Measurements from ENCODE around the gene SLC5A11. TPM values are rescaled to one million over a fixed set of nuclear protein-coding genes. Genes with fewer than 3 reads are reported as not detected.

Gene SLC5A11
- total RNA-seq, 1 donor from 2014 or later, result not detected

- Mint-ChIP-seq H3K27ac (ENCODE audit: unreplicated experiment) (no peak overlapping the region), H3K4me3 (ENCODE audit: unreplicated experiment) (no peak overlapping the region), H3K9me3 (ENCODE audit: unreplicated experiment) (no peaks in the 10 kb centered on the region), H3K4me1 (ENCODE audit: unreplicated experiment) (no peaks in the 10 kb centered on the region), H3K36me3 (ENCODE audit: unreplicated experiment) (peaks cover 24% of the 10 kb centered on the region), H3K27me3 (ENCODE audit: unreplicated experiment) (no peaks in the 10 kb centered on the region)
- TF ChIP-seq CTCF (IDR thresholded peaks at IDR 0.05), result no peak
- no peak for DNase-seq (ENCODE audit: extremely low spot score, unreplicated experiment)
Measured at GRCh38 chr16:24915576-24915975, 69.8 kb downstream of the SLC5A11 start.

- no peaks in the 10 kb centered on the region for H3K4me1 Mint-ChIP-seq (ENCODE audit: unreplicated experiment)
- H3K27me3 Mint-ChIP-seq (ENCODE audit: unreplicated experiment), result no peaks in the 10 kb centered on the region
- H3K9me3 Mint-ChIP-seq (ENCODE audit: unreplicated experiment), result no peaks in the 10 kb centered on the region
- H3K4me3 Mint-ChIP-seq (ENCODE audit: unreplicated experiment), result no peak overlapping the region
- no peak overlapping the region for H3K27ac Mint-ChIP-seq (ENCODE audit: unreplicated experiment)
- DNase-seq (ENCODE audit: extremely low spot score, unreplicated experiment), result no peak
- no peak for TF ChIP-seq CTCF (IDR thresholded peaks at IDR 0.05)
- peaks cover 32% of the 10 kb centered on the region for H3K36me3 Mint-ChIP-seq (ENCODE audit: unreplicated experiment)
Measured at GRCh38 chr16:24917236-24917635, 71.5 kb downstream of the SLC5A11 start.

- Mint-ChIP-seq H3K27me3 (ENCODE audit: unreplicated experiment) (no peaks in the 10 kb centered on the region), H3K36me3 (ENCODE audit: unreplicated experiment) (peaks cover 37% of the 10 kb centered on the region), H3K27ac (ENCODE audit: unreplicated experiment) (no peak overlapping the region), H3K9me3 (ENCODE audit: unreplicated experiment) (no peaks in the 10 kb centered on the region), H3K4me3 (ENCODE audit: unreplicated experiment) (no peak overlapping the region), H3K4me1 (ENCODE audit: unreplicated experiment) (no peaks in the 10 kb centered on the region)
- DNase-seq (ENCODE audit: extremely low spot score, unreplicated experiment), result no peak
- no peak for TF ChIP-seq CTCF (IDR thresholded peaks at IDR 0.05)
Measured at GRCh38 chr16:24917891-24918290, 72.1 kb downstream of the SLC5A11 start.

- no peak for TF ChIP-seq CTCF (IDR thresholded peaks at IDR 0.05)
- H3K27me3 Mint-ChIP-seq (ENCODE audit: unreplicated experiment), result no peaks in the 10 kb centered on the region
- no peaks in the 10 kb centered on the region for H3K4me1 Mint-ChIP-seq (ENCODE audit: unreplicated experiment)
- DNase-seq (ENCODE audit: extremely low spot score, unreplicated experiment), result no peak
- H3K4me3 Mint-ChIP-seq (ENCODE audit: unreplicated experiment), result no peak overlapping the region
- H3K27ac Mint-ChIP-seq (ENCODE audit: unreplicated experiment), result no peak overlapping the region
- H3K9me3 Mint-ChIP-seq (ENCODE audit: unreplicated experiment), result no peaks in the 10 kb centered on the region
- peaks cover 38% of the 10 kb centered on the region for H3K36me3 Mint-ChIP-seq (ENCODE audit: unreplicated experiment)
Measured at GRCh38 chr16:24918641-24919040, 72.9 kb downstream of the SLC5A11 start.

DNA sequence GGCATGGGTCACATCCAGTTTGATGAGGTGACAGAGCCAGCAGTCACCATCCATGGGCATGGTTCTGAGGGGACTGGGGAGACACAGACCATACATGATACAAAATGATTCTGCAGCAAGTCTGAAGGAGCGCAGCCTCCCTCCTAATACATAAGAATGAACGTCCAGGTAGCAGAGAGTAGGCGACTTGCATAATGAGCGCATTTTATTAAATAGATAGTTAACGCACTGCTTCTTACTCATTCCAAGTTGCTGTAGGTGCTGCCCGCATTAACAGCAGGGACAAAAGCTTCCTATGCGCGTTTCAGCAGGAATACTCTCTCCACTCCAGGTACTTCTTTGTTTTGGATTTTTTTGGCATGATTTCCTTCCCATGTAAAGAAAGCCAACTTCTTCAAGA, 73.8 kb downstream of the SLC5A11 start:
- peaks cover 38% of the 10 kb centered on the region for H3K36me3 Mint-ChIP-seq (ENCODE audit: unreplicated experiment)
- no peaks in the 10 kb centered on the region for H3K9me3 Mint-ChIP-seq (ENCODE audit: unreplicated experiment)
- DNase-seq (ENCODE audit: extremely low spot score, unreplicated experiment), result no peak
- H3K27ac Mint-ChIP-seq (ENCODE audit: unreplicated experiment), result no peak overlapping the region
- no peaks in the 10 kb centered on the region for H3K27me3 Mint-ChIP-seq (ENCODE audit: unreplicated experiment)
- no peaks in the 10 kb centered on the region for H3K4me1 Mint-ChIP-seq (ENCODE audit: unreplicated experiment)
- no peak overlapping the region for H3K4me3 Mint-ChIP-seq (ENCODE audit: unreplicated experiment)
- no peak for TF ChIP-seq CTCF (IDR thresholded peaks at IDR 0.05)

Measured in osteocyte (in vitro differentiated cells).